GM10266 (cell line): ENCODE results near the gene DPEP3.

ENCODE experiments used
- DNase-seq: peaks from one replicate; pipeline ENCODE4 v3.0.0; 2012; ENCODE audit errors: extremely low spot score
- CTCF ChIP-seq: IDR thresholded peaks from 2 replicates; pipeline ENCODE4 v1.5.1; 2012; ENCODE audit warnings: mild to moderate bottlenecking, low read depth; ENCODE audit not compliant: control insufficient read depth, insufficient read depth; ENCODE audit errors: missing control alignments

DPEP3 gene

GRCh38 chr16:67963662-67964321 lies 16.5 kb downstream of the DPEP3 start:
- no peak for TF ChIP-seq CTCF
- no peak for DNase-seq

- DNase-seq: no peak
- TF ChIP-seq CTCF: no peak
These were observed 17.0 kb downstream of the DPEP3 start for GRCh38 chr16:67963292-67963661.

- no peak for TF ChIP-seq CTCF
- DNase-seq: no peak
These were observed 18.2 kb downstream of the DPEP3 start for GRCh38 chr16:67962135-67962534.

- DNase-seq: no peak
- TF ChIP-seq CTCF: no peak
These were observed 18.7 kb downstream of the DPEP3 start for GRCh38 chr16:67961551-67961957.

- DNase-seq: no peak
- TF ChIP-seq CTCF: no peak
These were observed 20.6 kb downstream of the DPEP3 start for GRCh38 chr16:67959536-67960329.

- TF ChIP-seq CTCF: no peak
- no peak for DNase-seq
These were observed 22.7 kb downstream of the DPEP3 start for GRCh38 chr16:67957622-67958021.
